ENCODE measurements around the gene ZNF25. TPM values are rescaled to one million over a fixed set of nuclear protein-coding genes. Genes with fewer than 3 reads are reported as not detected.

The ZNF25 gene
- total RNA-seq, 1 donor: 16.6 TPM

- Histone ChIP-seq H3K79me2 (ENCODE audit: insufficient read depth, low read length) (no peaks in the 10 kb centered on the region), H3K4me1 (ENCODE audit: insufficient read depth, low read length) (no peaks in the 10 kb centered on the region), H4K20me1 (ENCODE audit: insufficient read depth, low read length) (no peaks in the 10 kb centered on the region), H3K27me3 (ENCODE audit: insufficient read depth, low read length) (no peaks in the 10 kb centered on the region), H3K4me3 (ENCODE audit: insufficient read depth, low read length) (no peak overlapping the region), H3K4me2 (ENCODE audit: insufficient read depth, low read length) (no peak overlapping the region), H2AFZ (ENCODE audit: low read length) (no peak overlapping the region), H3K36me3 (ENCODE audit: insufficient read depth, low read length) (peaks cover 8% of the 10 kb centered on the region), H3K27ac (ENCODE audit: low read depth, low read length) (no peak overlapping the region), H3K9me3 (ENCODE audit: low read depth, low read length) (no peaks in the 10 kb centered on the region)
- DNase-seq (ENCODE audit: insufficient read length, low spot score, missing footprints): no peak
- TF ChIP-seq, protein P1, sequence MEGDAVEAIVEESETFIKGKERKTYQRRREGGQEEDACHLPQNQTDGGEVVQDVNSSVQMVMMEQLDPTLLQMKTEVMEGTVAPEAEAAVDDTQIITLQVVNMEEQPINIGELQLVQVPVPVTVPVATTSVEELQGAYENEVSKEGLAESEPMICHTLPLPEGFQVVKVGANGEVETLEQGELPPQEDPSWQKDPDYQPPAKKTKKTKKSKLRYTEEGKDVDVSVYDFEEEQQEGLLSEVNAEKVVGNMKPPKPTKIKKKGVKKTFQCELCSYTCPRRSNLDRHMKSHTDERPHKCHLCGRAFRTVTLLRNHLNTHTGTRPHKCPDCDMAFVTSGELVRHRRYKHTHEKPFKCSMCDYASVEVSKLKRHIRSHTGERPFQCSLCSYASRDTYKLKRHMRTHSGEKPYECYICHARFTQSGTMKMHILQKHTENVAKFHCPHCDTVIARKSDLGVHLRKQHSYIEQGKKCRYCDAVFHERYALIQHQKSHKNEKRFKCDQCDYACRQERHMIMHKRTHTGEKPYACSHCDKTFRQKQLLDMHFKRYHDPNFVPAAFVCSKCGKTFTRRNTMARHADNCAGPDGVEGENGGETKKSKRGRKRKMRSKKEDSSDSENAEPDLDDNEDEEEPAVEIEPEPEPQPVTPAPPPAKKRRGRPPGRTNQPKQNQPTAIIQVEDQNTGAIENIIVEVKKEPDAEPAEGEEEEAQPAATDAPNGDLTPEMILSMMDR (IDR thresholded peaks at IDR 0.05; ENCODE audit: extremely low read depth, low read depth, low read length): no peak
Observed at GRCh38 chr10:37960591-37961137, 15.8 kb downstream of the ZNF25 start.

DNA sequence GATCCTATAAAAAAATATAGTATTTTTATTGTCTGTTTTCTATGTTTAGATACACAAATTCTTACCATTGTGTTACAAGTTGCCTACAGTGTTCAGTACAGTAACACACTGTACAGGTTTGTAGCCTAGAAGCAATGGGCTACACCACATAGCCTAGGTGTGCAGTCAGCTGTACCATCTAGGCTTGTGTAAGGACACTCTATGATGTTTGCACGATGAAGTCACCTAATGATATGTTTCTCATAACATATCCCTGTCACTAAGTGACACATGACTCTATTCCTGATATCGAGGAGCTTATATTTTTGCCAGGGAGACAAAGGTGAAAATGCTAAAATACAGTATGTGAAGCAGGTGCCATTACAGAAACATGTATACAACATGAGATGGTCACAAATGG is 18.6 kb downstream of the ZNF25 start:
- DNase-seq (ENCODE audit: insufficient read length, low spot score, missing footprints): no peak
- Histone ChIP-seq H4K20me1 (ENCODE audit: insufficient read depth, low read length) (no peaks in the 10 kb centered on the region), H3K4me1 (ENCODE audit: insufficient read depth, low read length) (no peaks in the 10 kb centered on the region), H2AFZ (ENCODE audit: low read length) (no peak overlapping the region), H3K79me2 (ENCODE audit: insufficient read depth, low read length) (no peaks in the 10 kb centered on the region), H3K27me3 (ENCODE audit: insufficient read depth, low read length) (no peaks in the 10 kb centered on the region), H3K4me2 (ENCODE audit: insufficient read depth, low read length) (no peak overlapping the region), H3K4me3 (ENCODE audit: insufficient read depth, low read length) (no peak overlapping the region), H3K27ac (ENCODE audit: low read depth, low read length) (no peak overlapping the region), H3K9me3 (ENCODE audit: low read depth, low read length) (peaks cover 4% of the 10 kb centered on the region), H3K36me3 (ENCODE audit: insufficient read depth, low read length) (peaks cover 21% of the 10 kb centered on the region)
- TF ChIP-seq, protein P1 (IDR thresholded peaks at IDR 0.05; ENCODE audit: extremely low read depth, low read depth, low read length): no peak

DNA sequence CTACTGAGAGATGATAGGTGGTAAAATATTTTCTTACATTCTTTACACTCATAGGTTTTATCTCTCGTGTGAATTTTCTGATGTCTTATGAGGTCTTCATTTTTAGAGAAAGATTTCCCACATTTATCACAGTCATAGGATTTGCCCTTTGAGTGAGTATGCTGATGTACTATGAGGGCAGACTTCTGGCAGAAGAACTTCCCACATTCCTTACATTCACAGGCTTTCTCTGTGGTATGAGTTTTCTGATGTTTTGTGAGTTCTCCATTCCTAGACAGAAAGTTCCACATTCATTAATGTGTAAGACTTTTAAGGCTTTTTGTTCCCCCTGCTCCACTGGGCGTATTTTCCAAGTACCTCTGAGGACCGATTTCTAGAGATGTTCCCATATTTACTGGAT is 23.5 kb downstream of the ZNF25 start:
- H3K79me2 ChIP-seq (ENCODE audit: insufficient read depth, low read length): no peaks in the 10 kb centered on the region
- no peak overlapping the region for H2AFZ ChIP-seq (ENCODE audit: low read length)
- no peaks in the 10 kb centered on the region for H4K20me1 ChIP-seq (ENCODE audit: insufficient read depth, low read length)
- no peaks in the 10 kb centered on the region for H3K27me3 ChIP-seq (ENCODE audit: insufficient read depth, low read length)
- H3K9me3 ChIP-seq (ENCODE audit: low read depth, low read length): peaks cover 10% of the 10 kb centered on the region
- no peak overlapping the region for H3K4me3 ChIP-seq (ENCODE audit: insufficient read depth, low read length)
- TF ChIP-seq, protein P1 (IDR thresholded peaks at IDR 0.05; ENCODE audit: extremely low read depth, low read depth, low read length): no peak
- H3K36me3 ChIP-seq (ENCODE audit: insufficient read depth, low read length): peaks cover 32% of the 10 kb centered on the region
- H3K27ac ChIP-seq (ENCODE audit: low read depth, low read length): no peak overlapping the region
- H3K4me2 ChIP-seq (ENCODE audit: insufficient read depth, low read length): no peak overlapping the region
- DNase-seq (ENCODE audit: insufficient read length, low spot score, missing footprints): no peak
- no peaks in the 10 kb centered on the region for H3K4me1 ChIP-seq (ENCODE audit: insufficient read depth, low read length)

GRCh38 chr10:37952043-37952755 is 24.2 kb downstream of the ZNF25 start:
- no peak for DNase-seq (ENCODE audit: insufficient read length, low spot score, missing footprints)
- Histone ChIP-seq H3K27me3 (ENCODE audit: insufficient read depth, low read length) (no peaks in the 10 kb centered on the region), H3K4me1 (ENCODE audit: insufficient read depth, low read length) (no peaks in the 10 kb centered on the region), H3K4me2 (ENCODE audit: insufficient read depth, low read length) (no peak overlapping the region), H3K79me2 (ENCODE audit: insufficient read depth, low read length) (no peaks in the 10 kb centered on the region), H3K4me3 (ENCODE audit: insufficient read depth, low read length) (no peak overlapping the region), H3K36me3 (ENCODE audit: insufficient read depth, low read length) (peaks cover 32% of the 10 kb centered on the region), H3K27ac (ENCODE audit: low read depth, low read length) (no peak overlapping the region), H4K20me1 (ENCODE audit: insufficient read depth, low read length) (no peaks in the 10 kb centered on the region), H2AFZ (ENCODE audit: low read length) (no peak overlapping the region), H3K9me3 (ENCODE audit: low read depth, low read length) (peaks cover 10% of the 10 kb centered on the region)
- TF ChIP-seq, protein P1 (IDR thresholded peaks at IDR 0.05; ENCODE audit: extremely low read depth, low read depth, low read length): no peak

All from osteoblast (primary cell).